GM18526 (cell line): ENCODE data around the gene FBXW7.

ENCODE experiments used
- POLR2A ChIP-seq: IDR thresholded peaks from 3 replicates; pipeline ENCODE4 v1.6.1; 2011; ENCODE audit not compliant: insufficient read length; ENCODE audit errors: extremely low read depth

Gene FBXW7

DNA sequence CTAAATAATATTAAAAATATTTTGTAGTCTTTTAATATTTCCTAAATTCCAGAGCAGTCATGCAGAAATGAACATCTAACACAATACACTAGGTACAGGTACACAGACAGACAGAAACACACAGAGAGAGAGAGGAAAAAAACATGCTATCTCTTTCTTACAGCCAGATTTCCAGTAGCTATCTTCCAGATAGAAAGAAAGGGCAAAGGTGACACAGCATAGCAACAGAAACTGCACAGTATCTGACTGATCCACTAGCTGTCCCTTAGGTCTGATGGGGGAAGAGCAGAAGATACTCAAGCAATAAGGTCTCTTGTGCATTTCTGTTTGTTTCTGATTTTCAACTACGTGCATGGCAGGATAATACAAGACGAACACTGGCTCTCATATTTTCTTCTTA, 7.8 kb downstream of the FBXW7 start:
- no peak for TF ChIP-seq POLR2A

DNA sequence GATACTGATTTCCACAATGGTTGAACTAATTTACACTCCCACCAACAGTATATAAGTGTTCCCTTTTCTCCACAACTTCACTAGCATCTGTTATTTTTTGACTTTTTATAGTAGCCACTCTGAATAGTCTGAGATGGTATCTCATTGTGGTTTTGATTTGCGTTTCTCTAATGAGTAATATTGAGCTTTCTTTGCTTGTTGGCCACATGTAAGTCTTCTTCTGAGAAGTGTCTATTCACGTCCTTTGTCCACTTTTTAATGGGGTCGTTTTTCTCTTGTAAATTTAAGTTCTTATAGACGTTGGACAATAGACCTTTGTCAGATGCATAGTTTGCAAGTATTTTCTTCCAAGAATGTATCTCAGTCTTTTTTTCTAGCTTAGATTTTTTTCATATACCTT, 10.0 kb downstream of the FBXW7 start:
- no peak for TF ChIP-seq POLR2A

DNA sequence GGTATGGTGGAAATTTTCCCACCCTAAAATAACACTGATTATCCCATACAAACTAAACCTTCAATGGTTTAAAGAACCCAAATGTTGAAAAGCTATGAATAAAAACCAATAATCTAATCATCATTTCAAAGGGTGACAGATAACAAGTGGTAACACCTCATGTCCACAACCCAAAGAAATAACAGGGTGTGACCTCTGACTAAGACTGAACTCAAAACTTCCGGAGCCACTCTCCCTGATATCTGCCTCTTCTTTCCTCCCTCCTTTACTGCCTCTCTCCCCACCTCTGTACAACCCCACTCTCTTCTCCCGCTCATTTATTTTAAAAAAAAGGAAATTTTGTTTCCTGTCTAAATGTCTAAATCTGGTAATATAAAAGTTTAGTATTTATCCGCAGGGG, 11.5 kb downstream of the FBXW7 start:
- no peak for TF ChIP-seq POLR2A

DNA sequence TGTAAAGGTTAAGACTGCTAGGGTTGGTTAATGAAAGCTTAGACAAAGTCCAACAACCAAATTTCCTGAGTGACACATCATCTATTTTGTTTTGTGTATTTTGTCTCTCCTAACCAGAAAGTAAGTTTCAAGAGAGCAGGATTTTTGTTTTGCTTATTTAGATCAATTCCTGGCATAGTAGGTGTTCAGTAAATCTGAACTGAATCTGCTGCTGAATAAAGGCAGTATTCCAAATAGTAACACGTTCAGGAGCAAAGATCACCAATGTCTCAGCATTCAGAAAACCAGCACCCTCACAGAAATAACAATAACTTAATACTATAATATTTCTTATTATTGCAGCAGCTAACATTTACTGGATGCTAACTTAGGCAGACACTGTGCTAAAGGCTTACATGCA, 12.2 kb downstream of the FBXW7 start:
- TF ChIP-seq POLR2A: no peak

DNA sequence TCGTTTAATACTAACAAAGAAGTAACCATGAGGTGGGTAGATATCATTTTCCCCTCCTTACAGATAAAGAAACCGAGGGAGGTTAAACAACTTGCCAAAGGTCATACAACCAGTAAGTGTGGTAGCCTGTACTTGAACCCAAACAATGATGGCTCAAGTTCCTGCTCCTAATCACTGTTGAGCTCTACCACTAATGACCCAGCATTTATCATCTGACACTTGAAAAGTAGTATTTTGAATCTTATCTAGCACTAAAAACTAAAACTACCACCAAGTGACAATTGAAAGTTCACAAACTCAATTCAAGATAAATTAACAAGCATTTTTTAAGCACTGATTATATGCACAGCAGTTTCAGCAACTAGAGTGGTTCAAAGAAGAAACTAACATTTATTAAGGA, 13.1 kb downstream of the FBXW7 start:
- TF ChIP-seq POLR2A: no peak

DNA sequence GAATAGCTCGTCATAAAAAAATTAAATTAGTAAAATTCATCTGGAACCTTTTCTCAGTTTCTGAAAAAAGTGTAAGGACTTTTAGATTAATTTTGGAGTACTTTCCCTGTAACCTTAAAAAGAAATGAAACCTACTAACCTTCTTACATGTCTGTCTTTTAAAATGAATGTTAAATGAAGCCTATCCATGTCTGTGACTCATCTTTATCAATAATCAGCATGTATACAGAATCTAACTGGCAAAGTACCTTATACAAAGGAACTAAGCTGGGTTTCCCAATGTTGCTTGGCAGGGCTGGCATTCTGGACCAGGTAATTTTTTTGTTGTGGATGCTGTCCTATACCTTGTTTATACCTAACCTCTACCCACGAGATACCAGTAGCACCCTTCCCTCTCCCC, 13.6 kb downstream of the FBXW7 start:
- TF ChIP-seq POLR2A: no peak

DNA sequence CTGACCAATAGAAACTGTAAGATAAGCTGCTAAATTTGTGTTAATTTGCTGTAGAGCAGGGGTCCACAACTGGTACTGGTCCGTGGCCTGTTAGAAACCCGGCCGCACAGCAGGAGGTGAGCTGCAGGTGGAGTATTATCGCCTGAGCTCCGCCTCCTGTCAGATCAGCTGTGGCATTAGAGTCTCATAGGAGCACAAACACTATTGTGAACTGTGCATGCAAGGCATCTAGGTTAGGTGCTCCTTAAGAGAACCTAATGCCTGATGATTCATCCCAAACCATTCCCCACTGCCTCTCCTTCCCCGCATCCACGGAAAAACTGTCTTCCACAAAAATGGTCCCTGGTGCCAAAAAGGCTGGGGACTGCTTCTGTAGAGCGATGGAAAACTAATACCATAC, 19.7 kb downstream of the FBXW7 start:
- TF ChIP-seq POLR2A: no peak

DNA sequence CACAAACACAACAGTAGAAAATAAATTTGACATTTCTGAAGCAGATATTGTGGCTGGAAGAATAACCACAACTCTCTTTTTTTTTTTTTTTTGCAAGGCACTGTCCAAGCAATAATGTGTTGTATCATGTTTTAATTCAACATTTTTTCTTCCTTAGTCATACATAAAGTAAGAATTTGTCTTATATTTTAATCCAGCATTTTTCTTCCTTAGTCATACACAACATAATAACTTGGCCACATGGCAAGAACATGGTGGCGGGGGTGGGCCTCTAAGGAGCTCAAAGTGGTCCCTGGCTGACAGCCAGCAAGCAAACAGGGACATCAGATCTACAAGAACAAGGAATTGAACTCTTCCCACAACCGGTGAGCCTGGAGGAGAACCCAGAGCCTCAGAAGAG, 20.2 kb downstream of the FBXW7 start:
- TF ChIP-seq POLR2A: no peak

DNA sequence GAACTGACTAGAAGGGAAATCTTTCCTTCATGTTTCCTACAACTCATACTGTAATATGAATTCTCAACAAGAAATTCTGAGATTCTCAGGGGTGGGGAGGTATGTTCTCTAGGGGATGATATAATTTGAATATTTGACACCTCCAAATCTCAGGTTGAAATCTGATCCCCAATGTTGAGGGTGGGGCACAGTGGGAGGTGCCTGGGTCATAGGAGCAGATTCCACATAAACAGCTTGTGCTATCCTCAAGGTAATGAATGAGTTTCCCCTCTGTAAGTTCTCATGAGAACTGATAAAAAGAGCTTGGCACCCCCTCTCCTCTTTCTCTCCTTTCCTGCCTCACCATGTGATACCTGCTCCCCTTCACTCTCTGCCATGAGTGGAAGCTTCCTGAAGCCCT, 21.5 kb downstream of the FBXW7 start:
- TF ChIP-seq POLR2A: no peak

DNA sequence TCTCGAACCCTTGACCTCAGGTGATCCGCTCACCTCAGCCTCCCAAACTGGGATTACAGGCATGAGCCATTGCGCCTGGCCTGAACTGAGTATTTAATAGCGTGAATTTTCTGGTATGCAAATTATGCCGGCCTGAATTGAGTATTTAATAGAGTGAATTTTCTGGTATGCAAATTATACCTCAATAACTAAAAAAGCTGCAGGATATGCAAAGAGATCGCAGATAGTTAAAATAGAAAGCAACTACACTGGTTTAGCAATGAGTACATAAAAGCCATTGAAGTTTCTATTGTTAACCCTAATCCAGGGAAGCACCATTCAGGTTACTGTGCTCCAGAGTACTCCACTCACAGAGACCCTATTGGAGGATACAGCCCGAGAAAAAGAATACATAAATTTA, 22.8 kb downstream of the FBXW7 start:
- TF ChIP-seq POLR2A: no peak

DNA sequence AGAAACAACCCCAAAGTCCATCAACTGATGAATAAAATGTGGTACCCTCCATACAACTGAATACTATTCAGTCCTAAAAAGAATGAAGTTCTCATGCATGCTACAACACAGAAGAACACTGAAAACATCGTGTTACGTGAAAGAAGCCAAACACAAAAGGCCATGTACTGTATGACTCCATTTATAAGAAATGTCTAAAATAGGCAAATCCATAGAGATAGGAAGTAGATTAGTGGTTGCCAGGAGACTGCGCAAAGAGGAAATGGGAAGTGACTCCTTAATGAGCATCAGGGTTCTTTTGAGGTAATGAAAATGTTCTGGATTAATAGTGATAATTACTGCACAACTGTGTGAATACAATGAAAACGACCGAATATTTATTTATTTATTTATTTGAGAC, 23.4 kb downstream of the FBXW7 start:
- TF ChIP-seq POLR2A: no peak

DNA sequence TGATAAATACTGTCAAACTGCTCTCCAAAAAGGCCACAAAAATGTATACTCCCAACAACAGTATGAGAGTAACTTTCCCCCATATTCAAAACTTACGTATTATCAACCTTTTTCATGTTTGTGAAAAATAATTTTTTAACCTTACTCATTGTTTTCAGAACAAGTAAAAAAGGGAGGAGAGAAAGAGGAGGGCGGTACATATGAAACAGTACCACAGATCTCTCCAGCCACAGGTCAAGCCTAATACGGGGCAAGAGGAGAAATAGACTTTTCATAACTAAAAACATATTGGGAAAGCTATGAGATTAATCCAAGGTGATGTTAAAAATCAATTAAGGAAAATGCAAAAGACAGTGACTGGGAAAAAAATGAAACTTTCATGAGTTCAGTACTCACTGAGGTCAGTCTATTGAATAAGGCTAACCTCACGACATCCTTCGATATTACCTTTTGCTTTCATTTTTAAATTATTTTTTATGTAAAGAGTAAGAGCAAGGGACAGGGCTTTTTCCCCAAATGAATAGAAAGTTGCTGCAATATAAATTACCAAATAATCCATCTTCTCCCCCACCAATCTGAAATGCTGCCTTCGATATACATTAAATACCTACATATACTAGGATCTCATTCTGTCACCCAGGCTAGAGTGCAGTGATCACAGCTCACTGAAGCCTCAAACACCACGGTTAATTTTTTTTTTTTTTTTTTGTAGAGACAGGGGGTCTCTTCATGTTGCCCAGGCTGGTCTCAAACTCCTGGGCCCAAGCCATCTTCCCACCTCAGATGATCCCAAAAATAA, 25.3 kb downstream of the FBXW7 start:
- no peak for TF ChIP-seq POLR2A

DNA sequence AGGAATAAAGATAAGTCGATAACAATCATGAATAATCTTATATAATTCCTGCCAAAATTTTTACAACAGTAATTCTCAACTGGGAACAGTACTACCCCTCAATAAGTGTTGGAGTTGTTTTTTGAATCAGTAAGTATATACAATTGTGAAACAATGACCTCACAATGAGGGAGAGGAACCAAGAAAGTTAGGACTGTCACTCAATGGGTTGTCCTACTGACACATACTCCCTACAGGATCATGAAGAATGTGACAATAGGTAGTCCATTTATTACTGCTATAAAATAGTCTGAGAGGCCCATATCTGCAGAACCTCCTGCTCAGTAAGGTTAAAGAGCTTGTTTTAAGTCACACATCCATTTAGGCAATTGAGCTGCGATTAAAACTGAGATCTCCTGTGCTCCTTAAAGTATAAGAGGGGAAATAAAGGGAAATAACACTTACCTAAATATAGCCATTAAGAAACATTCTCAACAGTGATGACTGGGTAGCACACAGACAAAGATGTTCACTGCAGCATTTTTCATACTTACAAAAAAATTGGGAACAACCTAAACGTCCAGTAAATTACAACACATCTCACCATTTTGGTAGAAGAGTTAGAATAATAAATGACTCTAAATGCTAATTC, 26.2 kb downstream of the FBXW7 start:
- TF ChIP-seq POLR2A: no peak

DNA sequence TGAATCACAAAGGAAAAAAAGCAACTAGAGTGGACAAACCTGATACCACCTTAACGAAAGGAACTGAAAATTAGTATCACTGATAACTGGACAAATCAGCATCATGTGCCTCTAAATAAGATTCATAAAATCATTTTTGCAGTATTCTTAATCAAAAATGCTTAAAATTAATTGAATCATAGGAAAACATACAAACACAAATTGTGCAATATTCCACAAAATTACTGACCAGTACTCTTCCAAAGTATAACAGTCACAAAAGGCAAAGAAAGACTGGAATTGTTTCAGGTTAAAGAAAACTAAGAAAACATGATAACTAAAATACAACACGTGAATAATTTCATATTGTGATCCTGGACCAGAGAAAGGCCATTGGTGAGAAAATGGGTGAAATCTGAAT, 27.1 kb downstream of the FBXW7 start:
- no peak for TF ChIP-seq POLR2A

DNA sequence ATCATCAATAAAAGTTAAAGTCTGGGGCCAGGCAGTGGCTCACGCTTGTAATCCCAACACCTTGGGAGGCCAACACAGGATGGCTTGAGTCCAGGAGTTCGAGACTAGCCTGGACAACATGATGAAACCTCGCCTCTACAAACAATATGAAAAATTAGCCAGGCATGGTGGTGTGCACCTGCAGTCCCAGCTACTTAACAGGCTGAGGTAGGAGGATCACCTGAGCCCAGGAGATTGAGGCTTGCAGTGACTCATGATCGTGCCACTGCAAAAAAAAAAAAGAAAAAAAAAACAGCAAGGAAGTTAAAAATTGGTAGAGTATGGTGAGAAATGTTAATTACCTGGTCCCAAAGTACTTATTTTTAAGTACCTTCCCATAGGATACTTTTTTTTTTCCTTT, 27.5 kb downstream of the FBXW7 start:
- TF ChIP-seq POLR2A: no peak

DNA sequence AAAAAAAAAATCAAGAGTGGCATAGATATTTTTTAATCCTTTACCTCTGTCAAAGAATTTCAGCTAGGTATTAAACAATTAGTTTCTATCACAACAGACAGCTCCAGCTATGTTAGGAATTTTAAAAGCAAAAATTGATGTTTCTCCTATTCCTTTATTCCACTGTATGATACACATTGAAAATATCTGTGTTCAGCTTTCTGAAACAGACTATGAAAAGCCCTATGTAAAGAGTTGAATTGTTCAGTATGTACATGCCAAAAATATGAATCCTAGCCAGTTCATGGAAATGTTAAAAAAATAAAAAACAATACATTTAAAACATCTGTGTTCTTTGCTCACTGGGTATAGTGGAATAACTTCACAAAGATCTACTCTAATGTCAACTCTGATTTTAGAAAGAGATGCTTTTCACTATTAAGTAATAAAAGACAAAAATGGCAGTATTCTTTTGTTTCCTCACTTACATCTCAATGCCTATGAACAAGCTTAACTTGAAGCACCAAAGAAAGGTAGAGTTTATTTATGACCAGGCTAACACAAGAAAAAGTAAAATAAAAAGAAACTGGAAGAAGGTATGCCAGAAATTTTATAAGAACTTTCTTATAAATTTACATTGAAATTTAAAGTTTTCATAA, 32.1 kb downstream of the FBXW7 start:
- TF ChIP-seq POLR2A: no peak

DNA sequence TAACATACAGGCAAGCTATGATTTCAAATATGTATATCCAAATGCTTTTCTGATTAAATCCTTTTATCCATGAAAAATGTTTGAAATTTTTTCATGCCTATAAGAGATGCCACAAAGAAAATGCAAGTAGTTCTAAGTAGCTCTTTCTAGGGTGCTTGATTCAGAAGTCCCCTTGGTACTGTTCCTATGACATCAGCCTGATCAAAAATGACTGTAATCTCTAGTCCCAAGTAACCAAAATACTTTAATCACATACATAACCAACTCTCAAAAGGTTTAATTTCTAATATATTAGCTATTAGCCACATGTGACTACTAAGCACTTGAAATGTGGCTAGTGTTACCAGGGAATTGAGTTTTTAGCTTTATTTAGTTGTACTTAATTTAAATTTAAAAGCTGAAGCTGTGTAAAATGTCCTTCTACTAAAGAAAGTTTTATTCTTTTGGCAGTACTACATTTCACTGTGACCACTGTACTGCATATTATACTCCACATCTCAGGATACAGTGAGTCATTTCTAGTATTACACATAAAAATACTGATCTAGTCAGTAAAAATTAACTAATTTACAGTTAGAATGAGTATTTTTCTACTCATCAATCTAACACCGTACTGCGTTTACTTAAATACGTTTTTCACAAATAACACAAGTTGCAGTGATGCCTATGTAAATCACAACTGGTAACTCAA, 33.9 kb downstream of the FBXW7 start:
- TF ChIP-seq POLR2A: no peak
